Right ventricle myocardium inferior (tissue), 1 donor: ENCODE measurements around the gene CARS2. TPM values are rescaled to one million over a fixed set of nuclear protein-coding genes. Genes with fewer than 3 reads are reported as not detected.
"Not testable (repeated sequence)": the region's sequence is repeated elsewhere in the genome, so short reads cannot be mapped to it uniquely, and the experiment has no call there.

ENCODE experiments used
- ATAC-seq: fragments of 200-7000 bp; cut with Tn5 transposase; one replicate; pipeline ENCODE4 v1.9.1; 2020; ENCODE audit warnings: mild to moderate bottlenecking, moderate library complexity
- DNase-seq: peaks from one replicate; pipeline ENCODE4 v3.0.0; 2021; ENCODE audit errors: missing footprints
- intact Hi-C: fragments of 100-400 bp; cut with DNase I; formaldehyde crosslinking; loops from one replicate; pipeline ENCODE4 v1.11.0; 2022
- total RNA-seq: library from RNA; stranded (reverse); fragmentation: NEBNext Ultra II Directional; extraction: Animal tissue kit (Norgen Biotek cat#: 25700); gene quantifications from one replicate; pipeline ENCODE4 v1.2.1, GENCODE V29; 2021
- donor health status: DM: no; HTN: yes; CAD: no; lungs with severe emphysema.

CARS2 gene
- total RNA-seq, 1 donor from 2014 or later = 52.1 TPM

- DNase-seq (peak; percentile 85), ATAC-seq (peak; percentile 69)
- intact Hi-C loops = no loop called here
Observed at GRCh38 chr13:110644892-110645521, 60.9 kb downstream of the CARS2 start.

GRCh38 chr13:110643768-110644421 lies 62.0 kb downstream of the CARS2 start:
- intact Hi-C loops = no loop called here
- ATAC-seq = no peak

GRCh38 chr13:110643324-110643723 lies 62.6 kb downstream of the CARS2 start:
- no peak for ATAC-seq
- DNase-seq = peak; percentile 39
- intact Hi-C loops = no loop called here

More at GRCh38 chr13:110643768-110644421, 62.0 kb downstream of the CARS2 start:
- DNase-seq = peak; percentile 41

- DNase-seq (no peak), ATAC-seq (no peak)
- intact Hi-C loops = no loop called here
Observed at GRCh38 chr13:110642291-110642981, 63.5 kb downstream of the CARS2 start.

- intact Hi-C loops = no loop called here
- DNase-seq = no peak
- no peak for ATAC-seq
Observed at GRCh38 chr13:110641055-110642015, 64.6 kb downstream of the CARS2 start.

- intact Hi-C loops = no loop called here
- DNase-seq = no peak
- ATAC-seq = peak; percentile 55
Observed at GRCh38 chr13:110640591-110641029, 65.3 kb downstream of the CARS2 start.

GRCh38 chr13:110639935-110640334 lies 66.0 kb downstream of the CARS2 start:
- no peak for ATAC-seq
- DNase-seq = no peak
- intact Hi-C loops = no loop called here

- ATAC-seq (no peak), DNase-seq (peak; percentile 63)
- intact Hi-C loops = no loop called here
Observed at GRCh38 chr13:110638814-110639806, 66.8 kb downstream of the CARS2 start.

- intact Hi-C loops = no loop called here
- ATAC-seq = no peak
- no peak for DNase-seq
Observed at GRCh38 chr13:110638257-110638656, 67.7 kb downstream of the CARS2 start.

- ATAC-seq (no peak), DNase-seq (no peak)
- intact Hi-C loops = no loop called here
Observed at GRCh38 chr13:110637747-110638146, 68.2 kb downstream of the CARS2 start.

- intact Hi-C loops = no loop called here
- DNase-seq (no peak), ATAC-seq (no peak)
Observed at GRCh38 chr13:110637275-110637674, 68.6 kb downstream of the CARS2 start.

- intact Hi-C loops = no loop called here
- DNase-seq = no peak
- no peak for ATAC-seq
Observed at GRCh38 chr13:110636701-110637201, 69.2 kb downstream of the CARS2 start.

- intact Hi-C loops = no loop called here
- no peak for DNase-seq
- no peak for ATAC-seq
Observed at GRCh38 chr13:110636053-110636475, 69.9 kb downstream of the CARS2 start.

GRCh38 chr13:110635405-110636002 lies 70.4 kb downstream of the CARS2 start:
- ATAC-seq = no peak
- intact Hi-C loops = no loop called here
- no peak for DNase-seq

GRCh38 chr13:110634558-110634957 lies 71.4 kb downstream of the CARS2 start:
- no peak for DNase-seq

GRCh38 chr13:110633776-110634175 lies 72.1 kb downstream of the CARS2 start:
- DNase-seq = no peak
- no peak for ATAC-seq
- intact Hi-C loops = no loop called here

More at GRCh38 chr13:110634558-110634957, 71.4 kb downstream of the CARS2 start:
- intact Hi-C loops = no loop called here
- no peak for ATAC-seq

GRCh38 chr13:110632255-110632654 lies 73.7 kb downstream of the CARS2 start:
- DNase-seq, intact Hi-C loops, ATAC-seq: not testable (repeated sequence)
